Fibroblast of villous mesenchyme (primary cell): Measurements from ENCODE around the gene ABCC1. TPM values are rescaled to one million over a fixed set of nuclear protein-coding genes. Genes with fewer than 3 reads are reported as not detected.

Experiments
- DNase-seq: peaks from one replicate; pipeline ENCODE4 v3.0.0-alpha.2; 2010; ENCODE audit warnings: low read depth
- H3K4me3 ChIP-seq: 2 replicates; pipeline ENCODE4 v1.5.1; 2011; ENCODE audit warnings: low read depth, mild to moderate bottlenecking, low read length
- CTCF ChIP-seq: IDR thresholded peaks from 2 replicates; pipeline ENCODE4 v1.5.1; 2012; ENCODE audit warnings: low read depth, mild to moderate bottlenecking, low read length; ENCODE audit not compliant: insufficient read depth
- total RNA-seq: library from RNA; depleted of rRNA; stranded (reverse); fragments of >200 nt; gene quantifications from 2 replicates; pipeline ENCODE4 v1.2.3, GENCODE V29; 2012

The ABCC1 gene
- total RNA-seq, 1 donor, result 34.1 TPM

GRCh38 chr16:16191493-16192167, 242.2 kb downstream of the ABCC1 start:
- no peak for TF ChIP-seq CTCF
- H3K4me3 ChIP-seq, result no peak overlapping the region
- no peak for DNase-seq

Other genes starting within 250 kb of the ABCC1 start
- gene MYH11, start 92.6 kb upstream of the ABCC1 start, total RNA-seq, result under 0.01 and 0.64 TPM in 2 replicates
- gene CEP20, start 61.0 kb upstream of the ABCC1 start, total RNA-seq, result 35.8 and 50.1 TPM in 2 replicates